Ramos (cell line): ENCODE measurements around the gene MYH14.

Experiments
- in situ Hi-C: fragments of 300-500 bp; cut with MboI; formaldehyde crosslinking; loops from one replicate; pipeline ENCODE4 v1.14.3; 2022; ENCODE audit warnings: low sequenced_read_pairs; ENCODE audit not compliant: unreplicated experiment

Gene MYH14

DNA sequence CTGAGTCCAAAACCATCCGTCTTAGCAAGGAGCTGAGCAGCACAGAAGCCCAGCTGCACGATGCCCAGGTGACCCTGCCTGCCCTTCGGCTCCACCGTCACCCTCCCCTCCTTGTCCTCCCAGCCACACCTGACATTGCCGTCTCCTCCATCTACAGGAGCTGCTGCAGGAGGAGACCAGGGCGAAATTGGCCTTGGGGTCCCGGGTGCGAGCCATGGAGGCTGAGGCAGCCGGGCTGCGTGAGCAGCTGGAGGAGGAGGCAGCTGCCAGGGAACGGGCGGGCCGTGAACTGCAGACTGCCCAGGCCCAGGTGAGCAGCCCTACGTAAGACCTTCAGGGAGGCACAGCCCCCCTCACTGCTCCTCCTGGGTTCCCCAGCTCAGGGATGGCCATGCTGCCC, 76.7 kb downstream of the MYH14 start:
- in situ Hi-C loops = no loop called here

DNA sequence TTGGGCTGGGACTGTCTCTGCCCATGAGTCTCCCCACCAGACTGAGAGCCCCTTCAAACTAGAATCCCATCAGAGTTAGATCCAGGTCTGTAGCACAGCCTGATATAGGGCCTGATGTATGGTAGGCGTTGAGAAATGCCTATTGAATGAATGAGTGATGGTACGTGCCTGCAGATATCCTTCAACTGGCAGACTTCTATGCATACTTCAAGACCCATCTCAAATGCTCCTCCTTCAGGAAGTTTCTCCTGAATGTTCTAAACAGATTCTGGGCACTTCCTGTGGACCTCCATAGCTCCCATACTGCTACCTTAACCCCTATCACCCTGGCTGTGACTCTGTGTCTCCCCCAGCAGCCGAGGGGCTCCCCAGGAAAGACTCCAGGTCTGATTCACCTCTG, 77.6 kb downstream of the MYH14 start:
- in situ Hi-C loops = no loop called here

DNA sequence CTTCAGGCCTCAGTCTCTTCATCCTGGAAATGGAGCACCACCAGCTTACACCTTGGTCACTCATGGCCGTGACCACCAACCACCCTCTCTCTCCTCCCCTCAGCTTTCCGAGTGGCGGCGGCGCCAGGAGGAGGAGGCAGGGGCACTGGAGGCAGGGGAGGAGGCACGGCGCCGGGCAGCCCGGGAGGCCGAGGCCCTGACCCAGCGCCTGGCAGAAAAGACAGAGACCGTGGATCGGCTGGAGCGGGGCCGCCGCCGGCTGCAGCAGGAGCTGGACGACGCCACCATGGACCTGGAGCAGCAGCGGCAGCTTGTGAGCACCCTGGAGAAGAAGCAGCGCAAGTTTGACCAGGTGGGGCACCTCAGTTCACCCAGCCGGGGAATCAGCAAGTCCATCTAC, 78.1 kb downstream of the MYH14 start:
- in situ Hi-C loops = no loop called here

DNA sequence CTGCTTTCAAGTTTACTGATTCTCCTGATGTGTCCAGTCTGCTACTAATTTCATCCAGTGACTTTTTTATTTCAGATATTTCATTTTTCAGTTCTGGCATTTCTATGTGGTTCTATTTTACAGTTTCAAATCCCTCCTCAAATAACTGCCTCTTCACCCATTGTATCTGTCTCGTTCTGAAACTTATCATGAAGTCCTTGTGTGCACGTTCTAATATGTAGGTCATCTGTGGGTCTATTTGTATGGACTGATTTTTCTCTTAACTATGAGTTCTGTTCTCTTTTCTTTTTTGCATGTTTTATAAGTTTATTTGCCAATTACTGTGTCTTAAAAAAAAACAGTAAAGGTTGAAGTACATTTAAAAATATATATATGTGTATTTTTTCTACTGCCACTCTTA, 82.4 kb downstream of the MYH14 start:
- in situ Hi-C loops = no loop called here

DNA sequence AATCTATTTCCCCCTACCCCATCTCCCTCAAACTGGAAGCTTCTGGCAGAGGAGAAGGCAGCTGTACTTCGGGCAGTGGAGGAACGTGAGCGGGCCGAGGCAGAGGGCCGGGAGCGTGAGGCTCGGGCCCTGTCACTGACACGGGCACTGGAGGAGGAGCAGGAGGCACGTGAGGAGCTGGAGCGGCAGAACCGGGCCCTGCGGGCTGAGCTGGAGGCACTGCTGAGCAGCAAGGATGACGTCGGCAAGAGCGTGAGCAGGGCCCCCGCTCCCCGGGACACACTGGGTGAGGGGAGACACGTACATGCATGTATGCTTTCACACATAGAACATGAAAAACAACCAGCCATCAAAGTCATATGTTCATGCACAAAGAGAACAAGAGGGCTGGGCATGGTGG, 83.0 kb downstream of the MYH14 start:
- in situ Hi-C loops = no loop called here

DNA sequence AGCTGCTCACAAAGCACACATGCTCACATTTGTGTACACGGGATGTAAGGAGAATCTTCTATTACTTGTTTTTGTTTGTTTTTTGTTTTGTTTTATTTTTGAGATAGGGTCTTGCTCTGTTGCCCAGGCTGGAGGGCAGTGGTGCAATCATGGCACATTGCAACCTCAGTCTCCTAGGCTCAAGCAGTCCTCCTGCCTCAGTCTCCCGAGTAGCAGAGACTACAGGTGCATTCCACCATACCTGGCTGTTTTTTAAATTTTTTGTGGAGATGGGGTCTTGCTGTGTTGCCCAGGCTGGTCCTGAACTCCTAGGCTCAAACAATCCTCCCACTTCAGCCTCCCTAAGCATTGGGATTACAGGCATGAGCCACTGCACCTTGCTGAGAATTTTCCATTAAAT, 83.9 kb downstream of the MYH14 start:
- in situ Hi-C loops = no loop called here

DNA sequence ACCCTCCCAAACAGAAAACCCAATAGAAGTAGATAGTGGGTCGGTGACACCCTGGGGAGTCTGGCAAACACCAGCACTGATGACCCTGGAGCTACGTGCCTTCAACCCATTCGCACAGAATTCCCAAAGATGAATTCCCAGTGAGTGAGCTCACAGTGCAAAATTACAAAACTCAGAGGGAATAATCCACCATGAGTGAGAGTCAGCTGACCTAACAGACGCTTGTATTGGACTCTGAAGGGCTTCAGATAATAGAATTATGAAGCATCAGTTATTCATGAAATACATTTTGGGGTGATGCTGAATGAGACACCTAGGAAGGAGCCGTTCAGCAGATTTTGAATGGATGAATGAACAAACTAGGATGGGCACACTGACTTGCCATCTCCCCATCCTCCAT, 85.5 kb downstream of the MYH14 start:
- in situ Hi-C loops = no loop called here

DNA sequence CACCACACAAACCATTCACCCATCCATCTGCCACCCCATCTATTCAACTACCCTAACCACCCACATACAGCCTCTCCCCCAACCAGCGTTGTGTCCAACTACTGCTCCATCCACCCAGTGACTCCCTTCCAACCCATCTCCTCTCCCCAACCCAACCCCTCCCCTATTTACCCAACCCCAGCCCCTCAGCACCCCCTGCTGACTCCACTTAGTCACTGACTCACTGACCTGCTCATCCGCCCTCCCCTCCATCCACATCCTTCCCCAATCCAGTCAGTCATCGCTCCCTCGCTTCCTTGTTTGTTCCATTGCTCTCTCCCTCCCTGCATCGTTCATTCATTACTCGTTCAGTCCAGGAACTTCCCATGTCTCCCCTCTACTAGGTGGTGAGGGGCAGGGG, 86.6 kb downstream of the MYH14 start:
- in situ Hi-C loops = no loop called here

DNA sequence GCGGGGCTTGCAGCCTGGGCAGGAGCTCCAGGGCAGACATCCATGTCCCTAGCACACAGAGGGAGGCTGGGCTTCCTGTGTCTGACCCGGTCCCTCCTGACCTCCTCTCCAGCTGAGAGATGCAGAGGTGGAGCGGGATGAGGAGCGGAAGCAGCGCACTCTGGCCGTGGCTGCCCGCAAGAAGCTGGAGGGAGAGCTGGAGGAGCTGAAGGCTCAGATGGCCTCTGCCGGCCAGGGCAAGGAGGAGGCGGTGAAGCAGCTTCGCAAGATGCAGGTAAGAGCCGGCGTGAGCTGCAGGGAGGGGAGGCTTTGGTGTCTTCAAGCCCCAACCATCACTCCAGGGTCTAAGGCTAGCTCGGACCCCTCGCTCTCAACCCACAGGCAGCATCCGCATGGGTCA, 87.4 kb downstream of the MYH14 start:
- in situ Hi-C loops = no loop called here

DNA sequence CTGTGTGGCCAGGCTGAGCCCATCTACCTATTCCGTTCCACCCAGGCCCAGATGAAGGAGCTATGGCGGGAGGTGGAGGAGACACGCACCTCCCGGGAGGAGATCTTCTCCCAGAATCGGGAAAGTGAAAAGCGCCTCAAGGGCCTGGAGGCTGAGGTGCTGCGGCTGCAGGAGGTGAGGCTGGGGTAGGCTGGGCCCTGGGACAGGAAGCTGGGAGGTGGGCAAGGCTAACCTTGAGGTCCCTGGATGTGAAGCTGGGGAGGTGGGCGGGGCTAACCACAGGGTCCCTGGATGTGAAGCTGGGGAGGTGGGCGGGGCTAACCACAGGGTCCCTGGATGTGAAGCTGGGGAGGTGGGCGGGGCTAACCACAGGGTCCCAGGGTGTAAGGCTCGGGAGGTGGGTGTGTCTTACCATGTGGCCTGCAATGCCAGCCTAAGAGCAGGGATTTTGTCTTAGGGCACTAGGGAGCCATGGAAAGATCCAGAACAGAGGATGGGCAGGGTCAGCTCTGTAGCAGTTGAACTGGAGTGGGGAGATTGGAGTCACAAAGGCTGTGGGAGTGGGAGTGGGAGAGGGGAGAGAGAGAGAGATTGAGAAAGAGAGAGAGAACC, 88.9 kb downstream of the MYH14 start:
- in situ Hi-C loops = no loop called here

DNA sequence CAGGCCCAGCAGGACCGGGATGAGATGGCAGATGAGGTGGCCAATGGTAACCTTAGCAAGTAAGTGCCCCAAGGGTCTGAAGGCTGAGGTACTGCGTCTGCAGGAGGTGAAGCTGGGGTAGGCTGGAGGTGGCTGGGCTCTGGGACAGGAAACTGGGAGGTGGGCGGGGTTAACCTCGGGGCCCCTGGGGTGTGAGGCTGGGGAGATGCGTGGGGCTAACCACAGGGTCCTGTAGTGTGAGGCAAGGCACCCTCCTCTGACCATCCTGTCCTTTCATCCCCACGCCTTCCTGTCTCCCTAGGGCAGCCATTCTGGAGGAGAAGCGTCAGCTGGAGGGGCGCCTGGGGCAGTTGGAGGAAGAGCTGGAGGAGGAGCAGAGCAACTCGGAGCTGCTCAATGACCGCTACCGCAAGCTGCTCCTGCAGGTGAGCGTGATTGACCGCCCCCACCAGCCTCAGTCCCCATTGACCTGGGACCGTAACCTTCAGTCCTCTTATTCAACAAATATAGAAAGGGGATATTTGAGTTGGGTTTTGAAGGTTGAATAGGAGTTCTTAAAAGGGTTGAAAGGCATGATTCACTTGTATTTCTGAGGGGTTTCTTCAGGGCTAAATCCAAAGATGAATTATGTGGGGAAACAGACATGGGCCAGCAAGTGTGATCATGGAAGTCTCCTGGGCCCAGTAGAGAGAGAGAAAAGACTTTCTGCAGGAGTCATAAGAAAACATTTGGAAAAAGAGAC, 90.0 kb downstream of the MYH14 start:
- in situ Hi-C loops = no loop called here

DNA sequence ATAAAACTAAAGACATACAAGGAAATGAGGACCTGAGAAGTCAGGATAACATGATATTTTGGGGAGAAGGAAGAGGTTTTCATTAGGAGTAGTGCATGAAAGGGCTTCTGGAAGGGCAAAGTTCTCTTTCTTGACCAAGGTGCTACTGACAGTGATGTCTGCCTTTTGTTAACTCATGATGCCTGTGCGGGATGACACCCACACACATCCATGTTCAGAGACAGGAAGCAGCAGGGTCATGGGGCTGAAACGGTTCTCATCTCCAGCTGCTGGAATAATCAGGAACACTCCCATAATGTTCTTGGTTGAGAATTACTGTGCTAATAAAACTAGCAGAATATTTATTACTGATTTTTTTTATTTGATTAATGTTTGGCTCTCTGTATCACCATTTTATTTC, 96.6 kb downstream of the MYH14 start:
- in situ Hi-C loops = no loop called here

DNA sequence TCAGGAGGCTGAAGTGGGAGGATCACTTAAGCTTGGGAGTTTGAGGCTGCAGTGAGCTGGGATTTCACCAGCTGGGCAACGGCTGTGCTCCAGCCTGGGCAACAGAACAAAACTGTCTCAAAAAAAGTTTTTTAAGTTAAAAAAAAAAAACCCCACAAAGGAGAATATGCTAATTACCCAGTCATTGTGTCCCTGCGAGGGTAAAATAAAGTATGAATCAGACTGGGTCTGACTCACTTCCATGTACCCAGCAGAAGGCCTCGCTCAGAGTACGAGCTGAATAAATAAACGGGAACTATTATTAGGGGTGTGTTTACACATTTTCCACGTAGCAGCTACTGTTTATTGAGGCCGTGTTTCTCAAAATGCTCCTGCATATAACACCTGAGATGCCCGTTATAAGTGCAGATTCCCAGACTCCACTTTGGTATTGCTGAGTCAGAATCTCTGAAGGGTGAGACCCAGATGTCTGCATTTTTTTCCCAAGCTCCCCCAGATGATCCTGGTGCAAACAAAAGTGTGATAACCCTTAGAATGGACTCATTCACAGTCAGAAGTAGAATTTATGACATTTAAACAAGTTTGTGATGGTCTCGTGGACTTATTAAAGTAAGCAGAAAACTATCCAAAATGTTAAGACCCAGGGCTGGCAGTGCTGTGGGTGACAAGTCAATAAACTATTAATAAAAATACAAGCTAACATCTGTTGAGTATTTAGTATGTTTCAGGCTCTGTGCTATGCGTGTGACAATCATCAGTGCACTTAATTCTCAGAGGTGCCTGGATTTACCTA, 97.6 kb downstream of the MYH14 start:
- in situ Hi-C loops = no loop called here

DNA sequence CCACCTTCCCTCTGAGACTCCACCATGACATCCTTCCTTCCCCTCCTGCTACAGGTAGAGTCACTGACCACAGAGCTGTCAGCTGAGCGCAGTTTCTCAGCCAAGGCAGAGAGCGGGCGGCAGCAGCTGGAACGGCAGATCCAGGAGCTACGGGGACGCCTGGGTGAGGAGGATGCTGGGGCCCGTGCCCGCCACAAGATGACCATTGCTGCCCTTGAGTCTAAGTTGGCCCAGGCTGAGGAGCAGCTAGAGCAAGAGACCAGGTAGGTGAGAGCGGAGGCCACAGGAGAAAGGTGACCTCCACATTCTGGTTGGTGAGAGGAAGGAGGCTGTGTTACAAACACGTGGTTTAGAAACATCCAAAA, 98.2 kb downstream of the MYH14 start:
- in situ Hi-C loops = no loop called here

DNA sequence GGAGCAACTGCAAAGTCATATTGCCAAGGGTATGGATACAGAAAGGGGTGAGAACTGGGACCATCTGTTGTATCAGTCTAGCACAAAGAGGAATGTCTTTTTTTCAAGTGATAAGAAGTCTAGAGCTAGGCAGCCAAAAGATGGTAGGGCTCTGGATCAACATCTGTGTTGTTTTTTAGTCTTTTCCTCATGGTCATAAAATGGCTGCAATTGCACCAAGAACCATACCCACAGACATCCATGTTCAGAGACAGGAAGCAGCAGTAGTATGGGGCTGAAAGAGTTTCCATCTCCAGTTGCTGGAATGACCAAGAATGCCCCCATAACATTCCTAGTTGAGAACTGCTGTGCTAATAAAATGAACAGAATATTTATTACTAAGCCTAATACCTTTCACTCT, 100.1 kb downstream of the MYH14 start:
- in situ Hi-C loops = no loop called here

DNA sequence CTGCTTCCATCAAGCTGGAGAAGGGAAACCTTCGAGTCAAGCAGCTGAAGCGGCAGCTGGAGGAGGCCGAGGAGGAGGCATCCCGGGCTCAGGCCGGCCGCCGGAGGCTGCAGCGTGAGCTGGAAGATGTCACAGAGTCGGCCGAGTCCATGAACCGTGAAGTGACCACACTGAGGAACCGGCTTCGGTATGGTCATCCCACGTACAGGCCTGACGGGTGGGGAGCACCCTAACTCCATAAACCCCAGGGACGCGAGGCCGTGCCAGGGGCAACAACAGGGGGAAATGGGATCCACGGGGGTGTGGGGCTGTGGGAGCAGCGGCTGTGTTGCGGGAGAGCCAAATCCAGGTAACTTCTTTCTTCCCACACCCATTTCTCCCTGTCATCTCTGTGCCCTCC, 105.6 kb downstream of the MYH14 start:
- in situ Hi-C loops = no loop called here

DNA sequence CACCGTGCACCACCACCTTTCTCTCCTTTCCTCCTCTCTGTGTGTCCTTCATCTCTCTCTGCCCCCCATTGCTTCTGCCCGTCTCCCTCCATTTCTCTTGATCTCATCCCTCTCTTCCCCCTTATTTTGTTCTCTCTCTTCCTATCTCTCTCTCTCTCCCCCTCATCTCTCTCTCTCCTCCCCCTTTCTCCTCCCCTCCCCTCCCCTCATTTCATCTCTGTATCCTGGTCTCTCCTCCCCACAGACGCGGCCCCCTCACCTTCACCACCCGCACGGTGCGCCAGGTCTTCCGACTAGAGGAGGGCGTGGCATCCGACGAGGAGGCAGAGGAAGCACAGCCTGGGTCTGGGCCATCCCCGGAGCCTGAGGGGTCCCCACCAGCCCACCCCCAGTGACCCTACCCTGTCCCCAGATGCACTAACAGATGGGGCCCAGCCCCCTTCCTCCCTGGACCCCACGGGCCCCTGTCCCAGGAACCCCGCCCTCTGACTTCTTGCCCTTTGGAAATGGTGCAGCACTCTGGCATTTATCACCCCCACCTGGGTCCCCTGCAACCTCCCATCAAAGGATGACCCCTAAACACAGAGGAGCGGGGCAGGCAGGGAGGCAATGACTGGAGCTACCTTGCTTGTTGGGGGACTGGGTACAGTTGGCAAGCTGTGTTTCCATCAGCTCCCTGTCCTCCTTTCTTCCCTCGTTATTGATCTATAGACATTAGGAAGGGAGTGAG, 106.1 kb downstream of the MYH14 start:
- in situ Hi-C loops = no loop called here

DNA sequence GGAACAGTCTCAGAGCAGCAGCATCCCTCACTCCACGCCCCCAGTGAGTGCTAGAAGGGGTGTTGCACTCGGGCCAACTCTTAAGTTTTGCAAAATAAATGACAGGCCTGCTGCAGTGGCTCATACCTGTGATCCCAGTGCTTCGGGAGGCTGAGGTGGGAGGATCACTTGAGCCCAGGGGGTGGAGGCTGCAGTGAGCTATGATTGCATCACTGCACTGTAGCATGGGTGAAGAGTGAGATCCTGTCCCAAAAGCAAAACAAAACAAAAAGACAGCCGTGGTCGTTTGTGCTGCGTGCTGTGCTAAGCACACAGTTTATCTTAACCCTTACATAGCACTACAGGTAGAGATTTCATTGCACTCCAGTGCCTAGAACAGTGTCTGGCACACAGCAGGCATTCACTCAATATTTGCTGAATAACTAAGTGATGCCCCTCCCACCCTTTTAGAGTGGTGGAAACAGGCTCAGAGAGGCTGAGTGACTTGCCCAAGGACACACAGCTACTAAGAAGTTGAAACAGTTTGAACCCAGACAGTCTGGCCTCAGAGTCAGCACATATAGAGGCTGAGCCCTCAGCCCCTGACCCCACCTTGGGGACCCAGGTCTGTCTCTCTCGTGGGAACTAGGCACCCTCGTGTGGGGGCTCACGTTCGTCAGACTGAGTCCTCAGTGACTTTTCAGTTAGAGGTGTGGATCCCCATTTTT, 107.5 kb downstream of the MYH14 start:
- in situ Hi-C loops = no loop called here

DNA sequence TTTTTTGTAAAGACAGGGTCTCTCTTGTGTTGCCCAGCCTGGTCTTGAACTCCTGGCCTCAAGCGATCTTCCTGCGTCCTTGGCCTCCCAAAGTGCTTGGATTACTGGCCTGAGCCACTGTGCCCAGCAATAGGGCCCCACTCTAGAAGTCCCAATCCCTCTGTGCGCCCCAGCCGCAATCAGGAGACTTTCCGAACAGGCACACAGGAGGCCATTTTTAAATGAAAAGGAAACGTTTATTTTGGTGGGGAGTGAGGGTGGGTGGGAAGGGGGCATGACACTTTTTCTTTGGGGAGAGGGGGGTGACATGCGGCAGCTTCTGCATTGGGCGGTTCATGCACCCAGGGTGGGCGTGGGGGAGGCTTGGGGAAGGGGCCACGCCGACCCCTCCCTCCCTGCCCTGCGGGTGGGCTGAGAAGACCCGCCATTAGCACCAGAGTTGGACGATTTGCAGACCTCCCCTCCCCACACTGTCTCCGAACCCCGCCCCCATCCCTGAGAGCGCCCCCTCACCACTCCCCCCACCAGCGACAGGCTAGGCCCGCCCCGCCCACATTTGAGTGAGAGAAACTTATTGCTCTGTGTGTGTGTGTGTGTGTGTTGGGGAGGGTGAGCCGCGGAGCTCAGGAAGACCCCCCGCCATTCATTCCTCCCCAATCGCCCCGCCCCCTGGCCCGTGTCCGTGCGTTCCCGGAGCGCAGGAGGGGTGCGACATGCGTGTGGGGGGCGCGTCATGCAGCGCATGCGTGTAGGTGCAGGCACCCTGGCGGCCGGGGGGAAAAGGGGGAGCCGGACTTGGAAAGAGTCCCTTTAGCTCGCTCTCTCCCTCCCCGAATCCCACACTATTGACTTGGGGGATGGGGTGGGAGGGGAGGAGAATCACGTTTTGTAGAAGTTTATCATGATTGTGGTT, 108.6 kb downstream of the MYH14 start:
- in situ Hi-C loops = no loop called here
